Epithelial cell of esophagus (primary cell): ENCODE data around the gene ZNF451.

Experiments
- DNase-seq: peaks from one replicate; pipeline ENCODE4 v3.0.0; 2010; ENCODE audit warnings: low read depth
- H3K4me3 ChIP-seq: 2 replicates; pipeline ENCODE4 v1.5.1; 2011; ENCODE audit warnings: mild to moderate bottlenecking, low read length, control low read depth
- TF ChIP-seq, protein P1 (sequence below): IDR thresholded peaks from 2 replicates; pipeline ENCODE4 v1.5.1; 2011; ENCODE audit warnings: low read depth, mild to moderate bottlenecking, low read length, control low read depth, inconsistent platforms; ENCODE audit not compliant: insufficient read depth; ENCODE audit errors: missing control alignments

ZNF451 gene

DNA sequence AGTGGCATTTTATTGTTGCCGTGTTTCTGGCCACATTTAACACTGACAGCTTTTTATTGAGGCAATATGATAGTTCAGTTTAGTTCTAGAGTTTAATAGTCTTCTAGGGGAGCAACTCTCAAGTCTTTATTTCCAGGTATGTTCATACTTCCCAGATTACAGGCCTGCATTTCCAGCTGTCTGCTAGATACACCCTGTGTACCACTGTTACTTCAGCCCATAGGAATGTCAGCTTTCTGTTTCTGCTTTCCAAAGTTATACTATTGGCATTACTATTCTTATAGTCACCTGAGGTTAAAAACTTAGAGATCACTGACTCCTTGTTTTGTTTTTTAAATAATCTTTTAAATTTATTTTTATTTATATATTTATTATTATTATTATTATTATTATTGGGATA lies 7.6 kb downstream of the ZNF451 start:
- peak; percentile 39 for DNase-seq
- TF ChIP-seq, protein P1, sequence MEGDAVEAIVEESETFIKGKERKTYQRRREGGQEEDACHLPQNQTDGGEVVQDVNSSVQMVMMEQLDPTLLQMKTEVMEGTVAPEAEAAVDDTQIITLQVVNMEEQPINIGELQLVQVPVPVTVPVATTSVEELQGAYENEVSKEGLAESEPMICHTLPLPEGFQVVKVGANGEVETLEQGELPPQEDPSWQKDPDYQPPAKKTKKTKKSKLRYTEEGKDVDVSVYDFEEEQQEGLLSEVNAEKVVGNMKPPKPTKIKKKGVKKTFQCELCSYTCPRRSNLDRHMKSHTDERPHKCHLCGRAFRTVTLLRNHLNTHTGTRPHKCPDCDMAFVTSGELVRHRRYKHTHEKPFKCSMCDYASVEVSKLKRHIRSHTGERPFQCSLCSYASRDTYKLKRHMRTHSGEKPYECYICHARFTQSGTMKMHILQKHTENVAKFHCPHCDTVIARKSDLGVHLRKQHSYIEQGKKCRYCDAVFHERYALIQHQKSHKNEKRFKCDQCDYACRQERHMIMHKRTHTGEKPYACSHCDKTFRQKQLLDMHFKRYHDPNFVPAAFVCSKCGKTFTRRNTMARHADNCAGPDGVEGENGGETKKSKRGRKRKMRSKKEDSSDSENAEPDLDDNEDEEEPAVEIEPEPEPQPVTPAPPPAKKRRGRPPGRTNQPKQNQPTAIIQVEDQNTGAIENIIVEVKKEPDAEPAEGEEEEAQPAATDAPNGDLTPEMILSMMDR: no peak

DNA sequence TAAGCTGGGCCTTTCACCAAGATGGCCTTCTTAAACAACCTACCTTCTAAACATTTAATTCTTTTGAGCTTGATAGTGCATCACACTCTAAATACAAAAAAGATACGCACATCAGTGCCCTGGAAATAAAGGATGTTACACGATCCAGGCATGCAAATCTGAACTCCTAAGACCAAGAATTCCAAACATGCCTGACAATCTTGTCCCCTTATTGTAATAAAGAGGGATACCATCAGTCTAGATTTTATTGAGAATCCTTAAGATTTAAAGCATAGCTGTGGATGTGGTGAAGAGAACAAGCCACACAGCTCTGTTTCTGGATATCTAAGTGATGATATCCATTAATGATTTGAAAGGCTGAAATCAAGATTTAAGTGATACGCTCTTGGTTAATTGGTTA lies 13.0 kb downstream of the ZNF451 start:
- TF ChIP-seq, protein P1: no peak
- H3K4me3 ChIP-seq: no peak overlapping the region
- no peak for DNase-seq

More for the DNA sequence above, 7.6 kb downstream of the ZNF451 start:
- H3K4me3 ChIP-seq: no peak overlapping the region

DNA sequence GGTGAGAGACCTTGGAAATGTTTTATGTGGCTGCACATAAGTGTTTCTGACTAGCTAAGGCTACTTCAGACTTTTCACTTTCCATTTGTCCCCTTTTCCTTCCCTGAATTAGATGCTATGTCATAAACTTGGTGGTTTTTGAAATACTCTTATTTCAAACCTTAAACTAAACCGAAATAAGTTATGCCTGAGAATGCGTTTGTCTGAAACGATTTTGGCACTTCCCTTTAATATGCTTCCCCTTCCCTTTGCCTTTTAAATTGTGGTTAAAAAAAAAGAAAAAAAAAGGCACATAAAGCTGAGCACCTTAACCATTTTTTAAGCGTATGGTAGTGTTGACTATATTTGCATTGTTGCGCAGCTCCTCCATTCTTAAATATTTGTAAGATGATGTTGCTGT lies 14.3 kb downstream of the ZNF451 start:
- TF ChIP-seq, protein P1: no peak
- no peak overlapping the region for H3K4me3 ChIP-seq
- DNase-seq: no peak

DNA sequence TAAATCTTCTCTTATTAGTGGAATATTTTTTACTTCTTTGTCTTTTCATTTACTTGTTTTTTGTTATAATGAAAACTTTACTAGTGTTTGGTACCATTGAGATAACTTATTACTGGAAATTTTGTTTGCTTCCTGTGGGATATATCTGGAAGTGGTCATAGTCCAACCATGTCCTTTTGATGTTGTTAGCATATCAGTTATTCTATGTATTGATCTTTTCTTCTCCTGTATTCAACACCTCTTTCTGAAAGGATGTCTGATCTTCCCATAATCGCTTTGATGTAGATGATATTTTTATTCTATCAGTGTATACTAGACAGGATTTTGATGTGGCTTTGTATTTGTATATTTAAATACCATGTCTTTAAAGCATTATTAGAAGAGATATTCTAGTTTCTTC lies 17.0 kb downstream of the ZNF451 start:
- H3K4me3 ChIP-seq: no peak overlapping the region
- TF ChIP-seq, protein P1: no peak
- DNase-seq: no peak

DNA sequence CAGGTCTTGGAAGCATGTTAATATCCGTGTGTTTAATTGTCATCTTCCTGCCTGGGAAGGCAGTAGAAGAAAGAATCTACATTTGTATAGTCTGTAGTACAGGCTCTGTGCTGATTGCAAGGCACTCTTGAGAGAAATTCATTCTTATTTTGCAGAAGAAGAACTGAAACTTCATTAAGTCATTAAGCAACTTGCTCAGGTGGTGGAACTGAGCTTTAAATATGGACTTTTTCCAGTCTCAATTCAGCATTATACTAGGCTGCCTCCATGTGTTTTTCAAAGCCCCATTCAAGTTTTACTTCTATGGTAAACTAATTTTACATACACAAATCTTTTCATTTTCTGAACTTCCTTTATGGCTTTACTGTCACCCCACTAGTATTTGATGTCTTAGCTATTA lies 18.7 kb downstream of the ZNF451 start:
- DNase-seq: no peak
- no peak overlapping the region for H3K4me3 ChIP-seq
- TF ChIP-seq, protein P1: no peak

DNA sequence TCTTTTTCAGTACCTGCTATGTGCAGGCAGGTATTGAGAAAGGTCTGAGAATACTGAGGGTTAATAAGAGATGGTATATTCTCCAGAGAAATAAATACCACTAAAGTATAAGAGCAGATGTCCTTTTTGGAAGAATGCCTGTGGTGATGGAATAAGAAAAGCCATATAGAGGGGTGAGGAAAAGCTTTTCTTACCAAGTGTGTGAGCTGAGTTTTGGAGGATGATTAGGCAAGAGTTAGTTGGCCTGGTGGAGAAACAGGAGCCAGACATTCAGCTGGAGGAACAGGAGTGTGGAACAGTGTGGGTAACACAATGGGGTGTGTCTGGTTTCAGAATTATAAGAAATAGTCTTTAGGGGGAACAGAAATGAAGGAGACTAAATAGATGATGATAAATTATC lies 19.9 kb downstream of the ZNF451 start:
- DNase-seq: peak; percentile 2
- no peak overlapping the region for H3K4me3 ChIP-seq
- TF ChIP-seq, protein P1: no peak

DNA sequence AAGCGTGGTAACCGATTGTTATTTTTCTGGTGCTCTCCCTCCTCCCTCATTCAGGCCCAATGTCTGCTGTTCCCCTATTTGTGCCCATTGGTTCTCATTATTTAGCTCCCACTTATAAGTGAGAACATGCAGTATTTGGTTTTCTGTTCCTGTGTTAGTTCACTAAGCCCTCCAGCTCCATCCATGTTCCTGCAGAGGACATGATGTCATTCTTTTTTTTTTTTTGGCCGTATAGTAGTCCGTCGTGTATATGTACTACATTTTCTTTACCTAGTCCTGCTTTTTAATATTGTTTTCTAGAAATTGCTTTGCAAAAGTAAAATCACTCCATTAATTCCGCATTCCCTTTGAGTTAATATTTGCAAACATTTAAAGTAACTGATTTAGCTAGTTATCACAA lies 23.1 kb downstream of the ZNF451 start:
- no peak for DNase-seq
- H3K4me3 ChIP-seq: no peak overlapping the region
- TF ChIP-seq, protein P1: no peak
